DMS 273 (cell line): ENCODE measurements around the gene NLGN2.

Experiments
- DNase-seq: peaks from one replicate; lab custom pipeline; 2025; ENCODE audit not compliant: unreplicated experiment; lab: John Stamatoyannopoulos, UW

The NLGN2 gene

GRCh38 chr17:7436556-7437368 is 29.1 kb downstream of the NLGN2 start:
- DNase-seq = peak; percentile 93

GRCh38 chr17:7437369-7437863 is 29.8 kb downstream of the NLGN2 start:
- no peak for DNase-seq

- DNase-seq = no peak
These were observed 30.4 kb downstream of the NLGN2 start for GRCh38 chr17:7437950-7438614.

- no peak for DNase-seq
These were observed 31.2 kb downstream of the NLGN2 start for GRCh38 chr17:7438656-7439460.

GRCh38 chr17:7439462-7440112 is 31.9 kb downstream of the NLGN2 start, which contains the start of gene FGF11:
Gene FGF11, plus strand, starts transcription at chr17:7439512. Its CDS starts 109 bp downstream, at chr17:7439621.
- DNase-seq = no peak

GRCh38 chr17:7440113-7440833 is 32.6 kb downstream of the NLGN2 start:
- DNase-seq = peak; percentile 78

- DNase-seq = peak; percentile 78
These were observed 33.2 kb downstream of the NLGN2 start for GRCh38 chr17:7440834-7441195.

GRCh38 chr17:7441266-7441665 is 33.6 kb downstream of the NLGN2 start:
- DNase-seq = peak; percentile 47

GRCh38 chr17:7442142-7442541 is 34.5 kb downstream of the NLGN2 start:
- no peak for DNase-seq

GRCh38 chr17:7443499-7444485 is 36.1 kb downstream of the NLGN2 start:
- no peak for DNase-seq

GRCh38 chr17:7444682-7445618 is 37.3 kb downstream of the NLGN2 start, which contains the start of gene CHRNB1:
Gene CHRNB1, plus strand, starts transcription at chr17:7445061. Its CDS starts 67 bp downstream, at chr17:7445128.
- peak; percentile 49 for DNase-seq

GRCh38 chr17:7445619-7445968 is 37.9 kb downstream of the NLGN2 start:
- DNase-seq = no peak

- no peak for DNase-seq
These were observed 40.8 kb downstream of the NLGN2 start for GRCh38 chr17:7448461-7448860.

- no peak for DNase-seq
These were observed 52.4 kb downstream of the NLGN2 start for GRCh38 chr17:7459961-7460545.

- no peak for DNase-seq
These were observed 53.4 kb downstream of the NLGN2 start for GRCh38 chr17:7460850-7461660.

- no peak for DNase-seq
These were observed 55.1 kb downstream of the NLGN2 start for GRCh38 chr17:7462474-7463371.
